ENCODE measurements around the gene AGAP3. TPM values are rescaled to one million over a fixed set of nuclear protein-coding genes. Genes with fewer than 3 reads are reported as not detected.

AGAP3 gene
- total RNA-seq, 2 donors from 2014 or later, result 80.3 to 112 TPM

DNA sequence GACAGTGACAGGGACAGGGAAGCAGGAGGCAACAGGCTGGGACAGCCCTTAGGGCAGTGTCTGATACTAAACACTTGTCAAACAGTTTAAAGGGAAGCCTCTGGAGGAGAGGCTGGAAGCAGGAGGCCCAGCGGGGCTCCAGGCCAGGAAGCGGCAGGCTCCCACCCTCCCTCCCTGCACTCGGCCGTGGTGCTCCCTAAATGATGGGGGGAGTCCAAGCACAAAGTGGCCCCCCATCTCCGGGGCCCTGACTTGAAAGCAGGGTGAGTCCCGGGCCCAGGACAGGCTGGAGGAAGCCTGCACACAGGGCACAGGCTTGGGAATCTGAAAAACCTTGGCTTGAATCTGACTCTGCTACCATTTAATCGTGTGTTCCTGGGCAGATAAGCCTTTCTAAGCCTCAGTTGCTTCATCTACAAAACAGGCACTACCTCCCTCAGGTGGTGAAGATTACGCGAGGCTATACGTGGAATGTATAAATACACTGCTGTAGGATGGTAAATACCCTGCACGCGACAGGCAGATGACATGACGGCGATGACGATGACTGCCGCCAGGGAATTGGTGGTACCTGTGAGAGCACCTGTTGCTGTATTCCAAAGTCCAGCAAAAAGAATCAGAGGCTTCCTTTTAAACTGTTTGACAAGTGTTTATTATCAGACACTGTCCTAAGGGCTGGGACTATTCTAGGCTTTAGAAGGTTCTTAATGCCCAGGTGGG is 47.2 kb downstream of the AGAP3 start:
- Histone ChIP-seq H3K36me3 (peaks cover 21 to 61% of the 10 kb centered on the region in 2 donors), H3K27ac (no peak overlapping the region), H3K27me3 (replicated peaks; ENCODE audit: insufficient read depth) (no peaks in the 10 kb centered on the region), H3K4me3 (no peak overlapping the region), H3K4me1 (replicated peaks) (no peaks in the 10 kb centered on the region), H3K9me3 (no peaks in the 10 kb centered on the region)
- WGBS, result 89% methylated on average over 15 of the region's 16 CpGs
- TF ChIP-seq CTCF (IDR thresholded peaks at IDR 0.05) (no peak), POLR2AphosphoS5 (IDR thresholded peaks at IDR 0.05) (no peak), POLR2A (IDR thresholded peaks at IDR 0.05) (no peak)
- intact Hi-C loops (cut with DNase I), result no loop called here
- DNase-seq (ENCODE audit: low spot score), result no peak

DNA sequence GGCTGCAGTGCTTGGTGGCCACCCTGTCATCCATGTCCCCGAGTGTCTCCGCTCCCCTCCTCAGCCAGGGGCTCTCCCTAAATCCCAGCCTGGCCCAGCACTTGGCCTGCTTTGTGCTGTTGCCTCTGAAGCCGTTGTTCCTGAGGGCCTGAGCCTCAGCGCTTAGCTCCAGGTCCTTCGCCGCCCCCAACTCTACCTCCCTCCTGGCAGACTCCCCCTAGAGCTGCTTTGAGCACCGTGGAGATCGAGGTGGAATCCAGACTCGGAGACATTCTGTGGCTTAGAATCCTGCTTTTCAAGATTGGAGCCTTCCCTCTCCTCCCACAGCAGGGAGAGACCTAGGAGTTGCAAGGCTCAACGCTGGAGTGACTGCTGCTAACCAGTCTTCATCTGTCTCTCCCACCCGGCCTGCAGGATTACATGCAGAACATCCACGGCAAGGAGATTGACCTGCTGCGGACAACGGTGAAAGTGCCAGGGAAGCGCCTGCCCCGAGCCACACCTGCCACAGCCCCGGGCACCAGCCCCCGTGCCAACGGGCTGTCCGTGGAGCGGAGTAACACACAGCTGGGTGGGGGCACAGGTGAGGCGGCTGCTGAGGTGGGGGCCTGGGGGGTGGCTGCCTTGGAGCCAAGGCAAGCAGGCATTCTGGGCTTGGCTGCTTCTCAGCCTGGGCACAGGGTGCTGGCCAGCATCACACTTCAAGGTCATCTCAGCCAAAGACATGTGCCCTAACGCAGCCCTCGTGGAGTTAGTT is 47.9 kb downstream of the AGAP3 start:
- Histone ChIP-seq H3K9me3 (no peaks in the 10 kb centered on the region), H3K27ac (no peak overlapping the region), H3K4me1 (replicated peaks) (no peaks in the 10 kb centered on the region), H3K4me3 (no peak overlapping the region), H3K27me3 (replicated peaks; ENCODE audit: insufficient read depth) (no peaks in the 10 kb centered on the region), H3K36me3 (peaks cover 21 to 58% of the 10 kb centered on the region in 2 donors)
- no peak for DNase-seq (ENCODE audit: low spot score)
- intact Hi-C loops (cut with DNase I), result no loop called here
- 90% methylated on average over 24 of the region's 24 CpGs for WGBS
- no peak for TF ChIP-seq CTCF (IDR thresholded peaks at IDR 0.05)
- no peak for TF ChIP-seq POLR2AphosphoS5 (IDR thresholded peaks at IDR 0.05)
- no peak for TF ChIP-seq POLR2A (IDR thresholded peaks at IDR 0.05)

DNA sequence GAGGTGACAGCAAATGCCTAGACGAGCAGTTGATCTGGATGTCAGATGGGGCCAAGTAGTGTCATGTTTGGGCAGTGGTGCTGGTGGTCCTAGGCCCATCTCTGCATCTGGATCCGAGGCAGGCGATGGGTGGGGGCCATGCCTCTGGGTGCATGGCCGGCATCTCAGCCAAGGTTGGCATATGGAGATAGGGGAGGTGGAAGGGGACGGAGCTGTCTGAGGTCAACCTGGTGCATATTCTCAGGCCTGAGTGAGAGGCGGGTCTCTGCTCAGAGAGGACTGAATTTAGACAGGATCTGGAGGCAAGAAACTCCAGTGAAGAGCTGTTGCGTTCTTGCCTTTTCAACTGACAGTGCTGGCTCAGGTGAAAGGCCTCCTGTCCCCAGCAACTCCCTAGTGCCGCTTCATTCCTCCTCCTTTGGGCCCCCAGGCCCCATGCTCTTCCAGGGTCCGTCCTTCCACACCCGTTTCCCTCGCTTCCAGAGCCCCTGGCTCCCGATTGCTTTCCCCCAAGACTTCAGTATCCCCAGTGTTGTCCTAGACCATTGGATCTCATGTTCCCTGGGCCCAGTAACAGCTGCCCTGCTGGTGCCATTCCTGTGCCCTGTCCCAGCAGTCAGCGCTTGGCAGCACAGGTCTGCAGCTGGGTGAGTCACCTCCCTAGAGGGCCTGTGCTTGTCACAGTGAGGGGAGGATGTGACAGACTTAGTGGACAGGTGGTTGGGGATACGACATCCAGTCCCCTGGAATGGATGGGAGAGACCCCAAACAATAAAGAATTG is 48.7 kb downstream of the AGAP3 start:
- no peak overlapping the region for H3K4me3 ChIP-seq
- no peak for DNase-seq (ENCODE audit: low spot score)
- no peaks in the 10 kb centered on the region for H3K27me3 ChIP-seq (replicated peaks; ENCODE audit: insufficient read depth)
- 95% methylated on average over 14 of the region's 14 CpGs for WGBS
- no peaks in the 10 kb centered on the region for H3K4me1 ChIP-seq (replicated peaks)
- no peak for TF ChIP-seq POLR2AphosphoS5 (IDR thresholded peaks at IDR 0.05)
- TF ChIP-seq POLR2A (IDR thresholded peaks at IDR 0.05), result no peak
- TF ChIP-seq CTCF (IDR thresholded peaks at IDR 0.05), result no peak
- intact Hi-C loops (cut with DNase I), result no loop called here
- H3K36me3 ChIP-seq, result peaks cover 21 to 50% of the 10 kb centered on the region in 2 donors
- H3K9me3 ChIP-seq, result no peaks in the 10 kb centered on the region
- H3K27ac ChIP-seq, result no peak overlapping the region

DNA sequence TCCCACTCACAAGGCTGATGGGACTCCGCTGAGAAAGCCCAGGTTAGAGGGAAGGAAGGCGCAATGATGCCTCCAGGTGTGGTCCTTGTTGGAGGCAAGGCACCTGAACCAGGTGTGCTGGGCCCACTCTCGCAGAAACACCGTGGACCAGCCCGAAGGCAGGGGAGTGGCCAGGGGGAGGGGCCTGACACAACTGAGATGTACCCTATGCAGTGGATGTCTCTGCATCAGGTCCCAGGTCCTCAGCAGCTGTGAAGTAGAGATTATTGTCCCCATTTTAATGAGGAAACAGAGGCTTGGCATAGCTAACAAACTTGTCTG is 49.2 kb downstream of the AGAP3 start:
- H3K4me3 ChIP-seq, result no peak overlapping the region
- peaks cover 21 to 44% of the 10 kb centered on the region in 2 donors for H3K36me3 ChIP-seq
- WGBS, result 91% methylated on average over 5 of the region's 5 CpGs
- H3K27ac ChIP-seq, result no peak overlapping the region
- no peak for DNase-seq (ENCODE audit: low spot score)
- H3K9me3 ChIP-seq, result no peaks in the 10 kb centered on the region
- H3K4me1 ChIP-seq (replicated peaks), result no peaks in the 10 kb centered on the region
- no peak for TF ChIP-seq POLR2A (IDR thresholded peaks at IDR 0.05)
- no peak for TF ChIP-seq CTCF (IDR thresholded peaks at IDR 0.05)
- no peak for TF ChIP-seq POLR2AphosphoS5 (IDR thresholded peaks at IDR 0.05)
- intact Hi-C loops (cut with DNase I), result no loop called here
- H3K27me3 ChIP-seq (replicated peaks; ENCODE audit: insufficient read depth), result no peaks in the 10 kb centered on the region

Data from prostate gland (tissue), 2 donors.